Liver (tissue), 3 donors: Measurements from ENCODE around the gene IFT81.

Source experiments
- HNF4G ChIP-seq: IDR thresholded peaks from 2 replicates; pipeline ENCODE4 v1.6.1; 2016; ENCODE audit warnings: antibody characterized with exemption
- TF ChIP-seq, protein P1 (sequence below): fragments of 150-350 bp; IDR thresholded peaks from 2 replicates; pipeline ENCODE4 v1.5.1; 2017; ENCODE audit warnings: improper control_type of control experiment, low read depth, low read length; ENCODE audit not compliant: missing input control
- TF ChIP-seq, protein P2 (sequence below): IDR thresholded peaks from 2 replicates; pipeline ENCODE4 v1.6.1; 2016; ENCODE audit warnings: antibody characterized with exemption, mild to moderate bottlenecking
- TF ChIP-seq, protein P3 (sequence below): IDR thresholded peaks from 2 replicates; pipeline ENCODE4 v1.6.1; 2016; ENCODE audit warnings: antibody characterized with exemption
- donor health status: healthy.
- donor health status: healthy.

DNA sequence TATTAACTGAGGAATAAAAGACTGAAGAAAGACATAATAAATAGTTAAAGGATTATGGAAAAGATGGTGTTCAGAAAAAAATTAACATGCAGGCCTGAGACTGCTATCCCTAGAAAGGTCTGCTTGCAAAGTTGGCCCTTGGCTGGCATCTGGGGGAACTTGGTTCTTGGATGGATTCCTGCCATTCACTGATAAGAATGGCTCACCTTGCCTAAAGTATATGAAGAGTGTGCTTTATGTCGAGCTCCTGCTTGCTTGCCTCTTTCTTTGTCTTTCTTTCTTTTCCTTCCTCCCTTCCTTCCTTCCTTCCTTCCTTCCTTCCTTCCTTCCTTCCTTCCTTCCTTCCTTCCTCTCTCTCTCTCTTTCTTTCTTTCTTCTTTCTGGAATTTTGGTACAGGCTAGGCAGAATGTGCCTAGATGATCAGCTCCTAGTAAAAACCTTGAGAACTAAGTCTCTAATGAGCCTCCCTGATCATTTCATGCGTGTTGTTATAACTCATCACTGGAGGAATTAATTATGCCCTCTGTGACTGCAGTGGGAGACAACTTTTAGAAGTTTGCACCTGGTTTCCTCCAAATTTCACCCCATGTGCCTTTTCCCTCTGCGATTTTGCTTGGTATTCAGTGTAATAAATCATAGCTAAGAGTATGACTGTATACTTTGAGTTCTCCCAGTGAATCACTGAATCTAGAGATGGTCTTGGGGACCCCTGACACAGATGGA is 44.7 kb downstream of the IFT81 start:
- TF ChIP-seq, protein P1, sequence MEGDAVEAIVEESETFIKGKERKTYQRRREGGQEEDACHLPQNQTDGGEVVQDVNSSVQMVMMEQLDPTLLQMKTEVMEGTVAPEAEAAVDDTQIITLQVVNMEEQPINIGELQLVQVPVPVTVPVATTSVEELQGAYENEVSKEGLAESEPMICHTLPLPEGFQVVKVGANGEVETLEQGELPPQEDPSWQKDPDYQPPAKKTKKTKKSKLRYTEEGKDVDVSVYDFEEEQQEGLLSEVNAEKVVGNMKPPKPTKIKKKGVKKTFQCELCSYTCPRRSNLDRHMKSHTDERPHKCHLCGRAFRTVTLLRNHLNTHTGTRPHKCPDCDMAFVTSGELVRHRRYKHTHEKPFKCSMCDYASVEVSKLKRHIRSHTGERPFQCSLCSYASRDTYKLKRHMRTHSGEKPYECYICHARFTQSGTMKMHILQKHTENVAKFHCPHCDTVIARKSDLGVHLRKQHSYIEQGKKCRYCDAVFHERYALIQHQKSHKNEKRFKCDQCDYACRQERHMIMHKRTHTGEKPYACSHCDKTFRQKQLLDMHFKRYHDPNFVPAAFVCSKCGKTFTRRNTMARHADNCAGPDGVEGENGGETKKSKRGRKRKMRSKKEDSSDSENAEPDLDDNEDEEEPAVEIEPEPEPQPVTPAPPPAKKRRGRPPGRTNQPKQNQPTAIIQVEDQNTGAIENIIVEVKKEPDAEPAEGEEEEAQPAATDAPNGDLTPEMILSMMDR: no peak
- TF ChIP-seq, protein P2, sequence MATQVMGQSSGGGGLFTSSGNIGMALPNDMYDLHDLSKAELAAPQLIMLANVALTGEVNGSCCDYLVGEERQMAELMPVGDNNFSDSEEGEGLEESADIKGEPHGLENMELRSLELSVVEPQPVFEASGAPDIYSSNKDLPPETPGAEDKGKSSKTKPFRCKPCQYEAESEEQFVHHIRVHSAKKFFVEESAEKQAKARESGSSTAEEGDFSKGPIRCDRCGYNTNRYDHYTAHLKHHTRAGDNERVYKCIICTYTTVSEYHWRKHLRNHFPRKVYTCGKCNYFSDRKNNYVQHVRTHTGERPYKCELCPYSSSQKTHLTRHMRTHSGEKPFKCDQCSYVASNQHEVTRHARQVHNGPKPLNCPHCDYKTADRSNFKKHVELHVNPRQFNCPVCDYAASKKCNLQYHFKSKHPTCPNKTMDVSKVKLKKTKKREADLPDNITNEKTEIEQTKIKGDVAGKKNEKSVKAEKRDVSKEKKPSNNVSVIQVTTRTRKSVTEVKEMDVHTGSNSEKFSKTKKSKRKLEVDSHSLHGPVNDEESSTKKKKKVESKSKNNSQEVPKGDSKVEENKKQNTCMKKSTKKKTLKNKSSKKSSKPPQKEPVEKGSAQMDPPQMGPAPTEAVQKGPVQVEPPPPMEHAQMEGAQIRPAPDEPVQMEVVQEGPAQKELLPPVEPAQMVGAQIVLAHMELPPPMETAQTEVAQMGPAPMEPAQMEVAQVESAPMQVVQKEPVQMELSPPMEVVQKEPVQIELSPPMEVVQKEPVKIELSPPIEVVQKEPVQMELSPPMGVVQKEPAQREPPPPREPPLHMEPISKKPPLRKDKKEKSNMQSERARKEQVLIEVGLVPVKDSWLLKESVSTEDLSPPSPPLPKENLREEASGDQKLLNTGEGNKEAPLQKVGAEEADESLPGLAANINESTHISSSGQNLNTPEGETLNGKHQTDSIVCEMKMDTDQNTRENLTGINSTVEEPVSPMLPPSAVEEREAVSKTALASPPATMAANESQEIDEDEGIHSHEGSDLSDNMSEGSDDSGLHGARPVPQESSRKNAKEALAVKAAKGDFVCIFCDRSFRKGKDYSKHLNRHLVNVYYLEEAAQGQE: no peak
- TF ChIP-seq HNF4G: no peak
- TF ChIP-seq, protein P3, sequence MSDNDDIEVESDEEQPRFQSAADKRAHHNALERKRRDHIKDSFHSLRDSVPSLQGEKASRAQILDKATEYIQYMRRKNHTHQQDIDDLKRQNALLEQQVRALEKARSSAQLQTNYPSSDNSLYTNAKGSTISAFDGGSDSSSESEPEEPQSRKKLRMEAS: no peak
